HEK293 (cell line): ENCODE measurements around the gene PHACTR1.

ENCODE experiments used
- CTCF ChIA-PET: fragments of 350-600 bp; formaldehyde crosslinking; extraction: SDS; loops from one replicate; lab custom pipeline; 2021; ENCODE audit warnings: antibody characterized with exemption; lab: Yijun Ruan, JAX
- POLR2A ChIA-PET: fragments of 300-600 bp; formaldehyde crosslinking; extraction: SDS; loops from one replicate; lab custom pipeline; 2020; ENCODE audit warnings: antibody characterized with exemption, inconsistent platforms; lab: Yijun Ruan, JAX
- H3K27ac ChIP-seq: fragments of 200-500 bp; sonication (Bioruptor generic); 2 replicates; pipeline ENCODE4 v1.5.1; 2014; ENCODE audit warnings: low read depth, low read length, control low read depth, inconsistent platforms; ENCODE audit errors: extremely low read depth
- H3K36me3 ChIP-seq, 2 experiments: fragments of 200-500 bp in 1 of 2; sonication (Bioruptor generic) in 1 of 2; 1 replicate in 1 of 2; 2 replicates in 1 of 2; pipeline ENCODE4 v1.5.1; 2014 to 2017; ENCODE audit warnings: inconsistent platforms in 2 of 2, low read length in 2 of 2; ENCODE audit not compliant: control insufficient read depth in 2 of 2, insufficient read depth in 1 of 2
- H3K4me1 ChIP-seq: fragments of 200-500 bp; sonication (Bioruptor generic); 2 replicates; pipeline ENCODE4 v1.5.1; 2014; ENCODE audit warnings: mild to moderate bottlenecking, low read length, inconsistent platforms; ENCODE audit not compliant: control insufficient read depth, insufficient read depth
- H3K4me3 ChIP-seq: 2 replicates; pipeline ENCODE4 v1.5.1; 2011; ENCODE audit warnings: low read depth, mild to moderate bottlenecking, control low read depth, low read length, moderate library complexity
- H3K9me3 ChIP-seq: fragments of 200-500 bp; sonication (Bioruptor generic); 2 replicates; pipeline ENCODE4 v1.5.1; 2014; ENCODE audit warnings: low read depth, low read length, inconsistent platforms; ENCODE audit not compliant: control insufficient read depth, insufficient read depth
- BCL11B ChIP-seq: fragments of 450-650 bp; formaldehyde crosslinking; IDR thresholded peaks from 2 replicates; pipeline ENCODE4 v1.5.1; 2016; ENCODE audit warnings: low read depth, missing biosample characterization, missing genetic modification characterization
- BCL6B ChIP-seq: fragments of 450-650 bp; formaldehyde crosslinking; IDR thresholded peaks from 2 replicates; pipeline ENCODE4 v1.5.1; 2017; ENCODE audit warnings: missing biosample characterization, missing genetic modification characterization
- EGR2 ChIP-seq: fragments of 450-650 bp; formaldehyde crosslinking; IDR thresholded peaks from 2 replicates; pipeline ENCODE4 v1.5.1; 2016; ENCODE audit warnings: low read depth, missing biosample characterization, missing genetic modification characterization
- GFI1B ChIP-seq: fragments of 450-650 bp; formaldehyde crosslinking; IDR thresholded peaks from 2 replicates; pipeline ENCODE4 v1.5.1; 2016; ENCODE audit warnings: missing biosample characterization, missing genetic modification characterization
- GLI2 ChIP-seq: fragments of 450-650 bp; formaldehyde crosslinking; IDR thresholded peaks from 2 replicates; pipeline ENCODE4; 2017; ENCODE audit warnings: missing biosample characterization, missing genetic modification characterization, low read depth, borderline replicate concordance
- KLF7 ChIP-seq: fragments of 450-650 bp; formaldehyde crosslinking; IDR thresholded peaks from 2 replicates; pipeline ENCODE4 v1.5.1; 2016; ENCODE audit warnings: missing biosample characterization, missing genetic modification characterization, borderline replicate concordance
- MZF1 ChIP-seq: fragments of 450-650 bp; formaldehyde crosslinking; IDR thresholded peaks from 2 replicates; pipeline ENCODE4 v1.5.1; 2017; ENCODE audit warnings: missing biosample characterization, missing genetic modification characterization, borderline replicate concordance
- OVOL3 ChIP-seq: fragments of 450-650 bp; formaldehyde crosslinking; IDR thresholded peaks from 2 replicates; pipeline ENCODE4 v1.5.1; 2016; ENCODE audit warnings: missing biosample characterization, missing genetic modification characterization
- RBAK ChIP-seq: fragments of 450-650 bp; formaldehyde crosslinking; IDR thresholded peaks from 2 replicates; pipeline ENCODE4 v1.5.1; 2016; ENCODE audit warnings: missing biosample characterization, missing genetic modification characterization
- SCRT2 ChIP-seq: fragments of 450-650 bp; formaldehyde crosslinking; IDR thresholded peaks from 2 replicates; pipeline ENCODE4 v1.5.1; 2016; ENCODE audit warnings: missing biosample characterization, missing genetic modification characterization
- SETDB1 ChIP-seq: IDR thresholded peaks from one replicate; pipeline ENCODE4 v1.6.1; 2017; ENCODE audit warnings: mild to moderate bottlenecking, low read length, moderate library complexity, mixed read lengths; ENCODE audit not compliant: insufficient read length
- ZBTB11 ChIP-seq: fragments of 450-650 bp; formaldehyde crosslinking; conservative IDR thresholded peaks from 2 replicates; pipeline ENCODE4 v1.5.1; 2016; ENCODE audit warnings: low read depth, missing biosample characterization, missing genetic modification characterization
- ZNF114 ChIP-seq: fragments of 450-650 bp; formaldehyde crosslinking; IDR thresholded peaks from 2 replicates; pipeline ENCODE4 v1.5.0; 2017; ENCODE audit warnings: missing biosample characterization, missing genetic modification characterization
- ZNF138 ChIP-seq: fragments of 450-650 bp; formaldehyde crosslinking; IDR thresholded peaks from 2 replicates; pipeline ENCODE4 v1.5.1; 2016; ENCODE audit warnings: missing biosample characterization, missing genetic modification characterization, borderline replicate concordance
- ZNF148 ChIP-seq: fragments of 450-650 bp; formaldehyde crosslinking; IDR thresholded peaks from 2 replicates; pipeline ENCODE4 v1.5.0; 2017; ENCODE audit warnings: missing biosample characterization, missing genetic modification characterization, borderline replicate concordance
- ZNF16 ChIP-seq: fragments of 450-650 bp; formaldehyde crosslinking; IDR thresholded peaks from 2 replicates; pipeline ENCODE4 v1.5.1; 2016; ENCODE audit warnings: low read depth, missing biosample characterization, missing genetic modification characterization
- ZNF175 ChIP-seq: fragments of 450-650 bp; formaldehyde crosslinking; IDR thresholded peaks from 2 replicates; pipeline ENCODE4 v1.5.1; 2016; ENCODE audit warnings: missing biosample characterization, missing genetic modification characterization
- ZNF239 ChIP-seq: fragments of 450-650 bp; formaldehyde crosslinking; IDR thresholded peaks from 2 replicates; pipeline ENCODE4 v1.5.1; 2016; ENCODE audit warnings: missing biosample characterization, missing genetic modification characterization
- ZNF280C ChIP-seq: fragments of 450-650 bp; formaldehyde crosslinking; IDR thresholded peaks from 2 replicates; pipeline ENCODE4 v1.5.1; 2016; ENCODE audit warnings: missing biosample characterization, missing genetic modification characterization
- ZNF280D ChIP-seq: fragments of 450-650 bp; formaldehyde crosslinking; IDR thresholded peaks from 2 replicates; pipeline ENCODE4 v1.5.1; 2016; ENCODE audit warnings: missing biosample characterization, missing genetic modification characterization
- ZNF426 ChIP-seq: fragments of 450-650 bp; formaldehyde crosslinking; IDR thresholded peaks from 2 replicates; pipeline ENCODE4 v1.5.1; 2017; ENCODE audit warnings: missing biosample characterization, missing genetic modification characterization, mild to moderate bottlenecking, inconsistent platforms, moderate library complexity
- ZNF48 ChIP-seq: fragments of 450-650 bp; formaldehyde crosslinking; IDR thresholded peaks from 2 replicates; pipeline ENCODE4 v1.5.1; 2016; ENCODE audit warnings: missing biosample characterization, missing genetic modification characterization
- ZNF514 ChIP-seq: fragments of 450-650 bp; formaldehyde crosslinking; IDR thresholded peaks from 2 replicates; pipeline ENCODE4 v1.5.1; 2016; ENCODE audit warnings: missing biosample characterization, missing genetic modification characterization
- ZXDB ChIP-seq: fragments of 450-650 bp; formaldehyde crosslinking; IDR thresholded peaks from 2 replicates; pipeline ENCODE4 v1.5.1; 2016; ENCODE audit warnings: missing biosample characterization, missing genetic modification characterization

PHACTR1 gene

GRCh38 chr6:13286181-13286580 is 569.6 kb downstream of the PHACTR1 start:
- ChIA-PET CTCF (interaction anchor here (0.6 to 1.0 kb wide), 3 partner anchors 37 to 374 kb away, joined by 3 to 4 read pairs (median 3); no protein-coding TSS in a partner anchor), POLR2A (interaction anchor here (0.6 kb wide), 1 partner anchor 98 kb away, joined by 3 read pairs; no protein-coding TSS in a partner anchor)
- Histone ChIP-seq H3K36me3 (peaks cover 3 to 13% of the 10 kb centered on the region in 2 experiments; a peak in 2 of 3 replicates), H3K4me3 (no peak overlapping the region), H3K4me1 (no peaks in the 10 kb centered on the region), H3K27ac (no peak overlapping the region), H3K9me3 (no peaks in the 10 kb centered on the region)
- no peak for TF ChIP-seq ZNF148
- no peak for TF ChIP-seq ZNF175 (tag by site-specific recombination)
- TF ChIP-seq GLI2: no peak
- no peak for TF ChIP-seq ZNF114
- no peak for TF ChIP-seq ZXDB (tag by site-specific recombination)
- TF ChIP-seq ZNF48 (tag by site-specific recombination): no peak
- no peak for TF ChIP-seq ZBTB11
- TF ChIP-seq ZNF514 (tag by site-specific recombination): no peak
- no peak for TF ChIP-seq SETDB1
- no peak for TF ChIP-seq MZF1 (tag by site-specific recombination)

- H3K36me3 ChIP-seq: peaks cover 3 to 19% of the 10 kb centered on the region in 2 experiments; a peak in 2 of 3 replicates
- CTCF ChIA-PET: no interaction called here
- TF ChIP-seq EGR2 (tag by site-specific recombination) (no peak), SCRT2 (tag by site-specific recombination) (no peak), OVOL3 (tag by site-specific recombination) (no peak), ZNF426 (no peak), BCL6B (no peak), BCL11B (tag by site-specific recombination) (no peak), ZNF138 (no peak), ZNF16 (no peak), ZNF280D (tag by site-specific recombination) (no peak), GFI1B (no peak), ZNF239 (tag by site-specific recombination) (no peak), KLF7 (no peak), RBAK (tag by site-specific recombination) (no peak), ZNF280C (tag by site-specific recombination) (no peak)
Measured at GRCh38 chr6:13287104-13287503, 570.5 kb downstream of the PHACTR1 start.

More at GRCh38 chr6:13287104-13287503, 570.5 kb downstream of the PHACTR1 start:
- no peaks in the 10 kb centered on the region for H3K9me3 ChIP-seq
- H3K27ac ChIP-seq: no peak overlapping the region
- H3K4me1 ChIP-seq: no peaks in the 10 kb centered on the region
- H3K4me3 ChIP-seq: no peak overlapping the region
- POLR2A ChIA-PET: no interaction called here
